HFF-Myc (cell line): ENCODE data around the gene IL22.

Experiments
- DNase-seq: peaks from one replicate; pipeline ENCODE4 v3.0.0-alpha.2; 2011; ENCODE audit warnings: low read depth; ENCODE audit errors: extremely low read depth
- H3K4me3 ChIP-seq: replicated peaks from 2 replicates; pipeline ENCODE4 v1.5.1; 2011; ENCODE audit warnings: low read depth, mild to moderate bottlenecking, control low read depth, low read length
- TF ChIP-seq, protein P1 (sequence below): IDR thresholded peaks from 2 replicates; pipeline ENCODE4 v1.5.1; 2012; ENCODE audit warnings: mild to moderate bottlenecking, low read depth, low read length, control low read depth; ENCODE audit errors: missing control alignments

IL22 gene

DNA sequence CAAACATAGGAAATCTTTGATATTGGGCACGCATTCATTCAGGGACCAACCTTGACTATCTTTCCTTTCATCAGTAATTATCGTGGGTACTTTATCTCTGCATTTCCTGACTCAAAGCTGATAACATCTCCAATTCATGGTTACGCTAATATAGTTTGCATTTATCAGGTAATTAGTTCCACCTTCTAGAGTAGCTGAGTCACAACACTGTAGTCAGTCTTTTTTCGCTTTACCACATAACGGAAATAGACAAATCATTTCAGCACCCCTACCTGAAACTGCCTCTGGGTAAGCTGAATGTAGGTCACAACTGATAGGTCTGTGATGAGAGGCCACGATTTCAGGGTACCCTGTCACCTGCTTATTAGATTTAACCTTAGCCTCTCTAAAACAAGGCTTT lies 36.7 kb upstream of the IL22 start:
- DNase-seq, result no peak
- no peak overlapping the region for H3K4me3 ChIP-seq
- TF ChIP-seq, protein P1, sequence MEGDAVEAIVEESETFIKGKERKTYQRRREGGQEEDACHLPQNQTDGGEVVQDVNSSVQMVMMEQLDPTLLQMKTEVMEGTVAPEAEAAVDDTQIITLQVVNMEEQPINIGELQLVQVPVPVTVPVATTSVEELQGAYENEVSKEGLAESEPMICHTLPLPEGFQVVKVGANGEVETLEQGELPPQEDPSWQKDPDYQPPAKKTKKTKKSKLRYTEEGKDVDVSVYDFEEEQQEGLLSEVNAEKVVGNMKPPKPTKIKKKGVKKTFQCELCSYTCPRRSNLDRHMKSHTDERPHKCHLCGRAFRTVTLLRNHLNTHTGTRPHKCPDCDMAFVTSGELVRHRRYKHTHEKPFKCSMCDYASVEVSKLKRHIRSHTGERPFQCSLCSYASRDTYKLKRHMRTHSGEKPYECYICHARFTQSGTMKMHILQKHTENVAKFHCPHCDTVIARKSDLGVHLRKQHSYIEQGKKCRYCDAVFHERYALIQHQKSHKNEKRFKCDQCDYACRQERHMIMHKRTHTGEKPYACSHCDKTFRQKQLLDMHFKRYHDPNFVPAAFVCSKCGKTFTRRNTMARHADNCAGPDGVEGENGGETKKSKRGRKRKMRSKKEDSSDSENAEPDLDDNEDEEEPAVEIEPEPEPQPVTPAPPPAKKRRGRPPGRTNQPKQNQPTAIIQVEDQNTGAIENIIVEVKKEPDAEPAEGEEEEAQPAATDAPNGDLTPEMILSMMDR, result no peak

DNA sequence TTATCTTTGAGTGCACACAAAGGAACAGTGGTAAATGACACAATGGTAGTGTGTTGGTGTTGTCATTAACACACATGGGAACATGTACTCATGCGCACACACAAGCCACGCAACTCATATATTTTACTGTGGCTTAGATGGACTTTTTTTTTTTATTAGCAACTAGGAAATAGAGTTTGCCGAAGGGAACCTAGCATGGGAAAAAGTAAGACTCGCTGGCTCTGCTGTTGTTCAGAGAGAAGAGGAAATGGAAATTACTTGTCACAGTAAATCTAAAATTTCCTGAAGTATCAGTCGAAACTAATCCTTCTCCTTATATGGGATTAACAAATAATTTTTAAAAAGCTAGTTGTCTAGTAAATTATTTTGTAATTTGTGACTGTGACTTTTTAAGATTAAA lies 33.7 kb upstream of the IL22 start:
- TF ChIP-seq, protein P1, result no peak
- DNase-seq, result no peak
- H3K4me3 ChIP-seq, result no peak overlapping the region

DNA sequence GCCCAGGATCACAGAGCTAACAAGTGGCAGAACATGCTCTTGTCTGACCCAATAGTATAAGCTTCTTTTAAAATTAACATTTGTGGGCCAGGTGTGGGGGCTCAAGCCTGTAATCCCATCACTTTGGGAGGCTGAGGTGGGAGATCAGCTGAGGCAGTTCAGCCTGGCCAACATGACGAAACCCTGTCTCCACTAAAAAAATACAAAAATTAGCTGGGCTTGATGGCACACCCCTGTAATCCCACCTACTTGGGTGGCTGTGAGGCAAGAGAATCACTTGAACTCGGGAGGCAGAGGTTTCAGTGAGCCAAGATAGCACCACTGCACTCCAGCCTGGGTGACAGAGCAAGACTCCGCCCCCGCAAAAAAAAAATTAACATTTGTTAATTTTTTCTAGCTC lies 33.0 kb upstream of the IL22 start:
- DNase-seq, result no peak
- TF ChIP-seq, protein P1, result no peak
- no peak overlapping the region for H3K4me3 ChIP-seq

DNA sequence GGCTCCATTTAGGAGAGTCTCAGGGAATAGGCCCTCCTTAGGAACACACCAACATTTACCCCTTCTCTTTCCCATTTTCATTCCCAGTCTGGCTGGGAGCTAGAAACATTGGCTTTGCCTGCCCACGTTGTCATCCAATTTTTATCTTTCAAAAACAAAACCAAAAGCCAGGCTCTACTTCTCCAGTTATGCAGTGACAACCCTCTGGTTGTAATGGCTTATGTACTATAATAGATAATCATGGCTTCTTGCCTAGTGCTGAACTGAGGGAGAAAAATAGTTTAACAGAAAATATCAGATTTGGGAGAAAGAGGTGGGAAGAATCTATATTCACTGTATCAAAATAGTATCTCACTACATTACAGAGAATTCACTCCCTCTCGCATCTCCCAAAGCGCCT lies 32.1 kb upstream of the IL22 start:
- H3K4me3 ChIP-seq, result no peak overlapping the region
- TF ChIP-seq, protein P1, result no peak
- DNase-seq, result no peak

DNA sequence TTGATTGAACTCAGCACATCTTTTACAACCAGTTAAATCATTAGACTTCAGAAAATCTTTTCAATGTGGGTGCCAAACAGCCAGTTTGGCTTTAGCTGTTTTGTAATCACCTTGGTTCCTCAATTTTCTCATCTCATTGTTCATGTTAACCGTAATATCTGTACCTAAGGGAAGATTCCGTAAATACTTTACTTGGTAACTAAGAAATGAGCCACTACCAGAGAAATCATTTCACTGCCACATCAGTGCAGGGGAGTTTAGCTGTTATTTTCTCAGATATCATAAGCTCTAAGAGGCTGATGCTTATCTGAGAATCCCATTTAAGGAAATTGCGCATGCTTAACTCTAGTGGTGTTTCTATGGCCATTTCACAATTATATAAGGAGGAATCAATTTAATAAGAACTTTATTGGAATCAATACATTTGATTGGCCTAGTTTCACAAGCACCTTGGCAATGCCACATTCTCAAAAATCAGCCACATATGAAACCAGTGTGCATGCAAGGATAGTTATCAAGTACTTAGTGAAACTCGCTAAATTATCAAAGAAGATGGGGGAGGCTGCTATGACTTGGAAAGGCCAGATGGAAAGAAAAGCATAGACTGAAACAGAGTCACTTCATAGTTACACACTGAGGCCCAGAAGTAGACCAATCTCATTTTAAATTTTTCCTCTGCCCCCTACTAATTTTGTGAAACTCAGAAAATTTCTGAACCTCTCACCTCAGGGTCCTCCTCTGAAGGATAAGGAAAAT lies 28.1 kb upstream of the IL22 start:
- H3K4me3 ChIP-seq, result no peak overlapping the region
- TF ChIP-seq, protein P1, result no peak
- DNase-seq, result no peak

DNA sequence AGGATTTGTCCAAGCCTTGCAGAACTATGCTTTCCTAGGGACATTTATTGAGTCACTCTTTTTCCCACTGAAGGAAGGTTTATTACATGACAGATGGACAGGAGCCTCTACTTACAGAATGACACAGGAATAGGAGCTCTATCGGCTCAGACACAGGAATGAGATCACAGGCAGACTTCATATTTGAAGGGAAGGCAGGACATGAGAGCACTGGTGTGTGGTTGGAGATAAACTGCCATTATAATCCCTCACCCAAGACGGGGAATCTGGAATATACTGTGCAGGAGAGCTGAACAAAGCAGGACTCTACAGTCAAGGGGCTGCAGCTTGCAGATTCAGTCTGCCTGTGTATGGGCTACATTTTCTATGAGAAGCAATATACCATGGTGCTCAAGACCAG lies 26.8 kb upstream of the IL22 start:
- no peak for DNase-seq
- no peak overlapping the region for H3K4me3 ChIP-seq
- TF ChIP-seq, protein P1, result no peak
